Activated gamma-delta T cell (primary cell): ENCODE data around the gene PLCH2.
"Not testable (repeated sequence)": the region's sequence is repeated elsewhere in the genome, so short reads cannot be mapped to it uniquely, and the experiment has no call there.

ENCODE experiments used
- DNase-seq: peaks from one replicate; lab custom pipeline; 2025; lab: John Stamatoyannopoulos, UW

PLCH2 gene

GRCh38 chr1:2443277-2444137 lies 32.6 kb upstream of the PLCH2 start:
- no peak for DNase-seq

DNA sequence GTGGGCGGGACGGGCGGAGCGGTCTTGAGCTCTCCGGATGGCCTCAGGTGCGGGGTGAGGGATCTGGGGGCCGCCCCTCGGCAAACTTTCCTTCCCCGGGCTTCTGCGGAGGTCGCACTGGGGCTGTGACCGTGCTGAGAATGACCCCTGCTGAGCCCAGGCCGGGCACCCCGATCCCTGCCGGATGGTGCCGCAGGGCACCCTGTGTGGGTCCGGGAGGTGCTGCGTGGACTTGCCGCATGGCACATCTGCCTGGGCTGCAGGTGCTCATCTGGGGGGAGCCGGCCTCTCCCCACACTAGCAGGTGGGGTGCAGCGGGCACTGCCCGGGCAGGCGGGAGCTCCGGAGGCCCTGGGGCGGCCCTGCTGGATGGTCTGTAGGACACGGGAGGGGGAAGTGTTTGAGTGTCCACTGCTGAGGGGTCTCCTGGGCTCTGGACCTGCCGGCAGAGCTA lies 31.9 kb upstream of the PLCH2 start:
- DNase-seq, result no peak

DNA sequence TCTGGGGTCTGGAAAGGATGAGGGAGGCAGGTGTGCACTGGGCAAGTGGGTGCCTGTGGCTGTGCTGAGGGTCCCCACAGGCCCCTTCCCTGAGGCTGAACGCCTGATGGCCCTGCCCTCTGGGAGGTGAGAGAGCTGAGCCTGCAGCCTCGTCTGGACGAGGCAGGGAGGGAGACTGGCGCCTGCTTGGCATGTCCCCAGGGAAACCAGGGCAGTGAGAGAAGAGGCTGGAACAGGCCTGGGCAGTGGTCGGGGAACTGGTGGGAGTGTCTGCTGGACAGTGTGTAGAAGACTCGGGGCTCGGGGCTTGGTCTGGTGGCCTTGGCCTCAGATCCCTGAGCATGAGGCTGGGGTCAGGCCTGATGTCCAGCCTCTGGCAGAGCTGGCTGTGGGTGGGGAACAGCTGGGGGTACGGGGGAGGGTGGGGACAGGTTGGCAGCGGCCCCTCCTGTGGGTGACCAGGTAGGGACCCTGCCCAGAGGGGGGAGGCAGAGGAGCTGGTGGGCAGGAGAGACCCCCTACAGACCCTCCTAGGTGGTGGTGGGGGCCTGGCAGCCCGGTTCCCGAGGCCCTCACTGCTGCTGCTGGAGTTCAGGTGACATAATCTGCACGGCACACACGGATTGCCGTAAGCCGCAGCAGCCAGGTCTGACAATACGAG lies 30.8 kb upstream of the PLCH2 start:
- DNase-seq, result no peak

- DNase-seq, result no peak
Observed at GRCh38 chr1:2445823-2446215, 30.3 kb upstream of the PLCH2 start.

- no peak for DNase-seq
Observed at GRCh38 chr1:2446394-2446793, 29.7 kb upstream of the PLCH2 start.

DNA sequence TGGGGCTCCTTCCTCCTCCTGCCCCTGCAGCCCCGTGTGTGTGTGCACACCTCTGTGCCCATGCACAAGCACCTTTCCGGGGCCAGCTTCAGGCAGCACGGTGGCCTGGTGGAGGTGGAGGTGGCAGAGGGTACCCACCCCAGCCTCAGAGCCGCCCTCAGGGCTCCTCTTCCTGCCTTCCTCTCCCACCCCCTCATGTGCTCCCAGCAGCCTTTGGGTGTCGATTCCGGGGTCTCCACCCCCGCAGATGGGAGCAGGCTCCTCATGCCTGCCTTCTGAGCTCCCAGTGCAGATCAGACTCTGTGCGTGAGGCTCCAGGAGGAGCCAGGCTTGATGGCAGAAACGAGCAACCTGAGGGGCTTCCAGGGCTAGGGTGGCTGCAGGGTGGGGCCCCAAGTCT lies 29.2 kb upstream of the PLCH2 start:
- no peak for DNase-seq

DNA sequence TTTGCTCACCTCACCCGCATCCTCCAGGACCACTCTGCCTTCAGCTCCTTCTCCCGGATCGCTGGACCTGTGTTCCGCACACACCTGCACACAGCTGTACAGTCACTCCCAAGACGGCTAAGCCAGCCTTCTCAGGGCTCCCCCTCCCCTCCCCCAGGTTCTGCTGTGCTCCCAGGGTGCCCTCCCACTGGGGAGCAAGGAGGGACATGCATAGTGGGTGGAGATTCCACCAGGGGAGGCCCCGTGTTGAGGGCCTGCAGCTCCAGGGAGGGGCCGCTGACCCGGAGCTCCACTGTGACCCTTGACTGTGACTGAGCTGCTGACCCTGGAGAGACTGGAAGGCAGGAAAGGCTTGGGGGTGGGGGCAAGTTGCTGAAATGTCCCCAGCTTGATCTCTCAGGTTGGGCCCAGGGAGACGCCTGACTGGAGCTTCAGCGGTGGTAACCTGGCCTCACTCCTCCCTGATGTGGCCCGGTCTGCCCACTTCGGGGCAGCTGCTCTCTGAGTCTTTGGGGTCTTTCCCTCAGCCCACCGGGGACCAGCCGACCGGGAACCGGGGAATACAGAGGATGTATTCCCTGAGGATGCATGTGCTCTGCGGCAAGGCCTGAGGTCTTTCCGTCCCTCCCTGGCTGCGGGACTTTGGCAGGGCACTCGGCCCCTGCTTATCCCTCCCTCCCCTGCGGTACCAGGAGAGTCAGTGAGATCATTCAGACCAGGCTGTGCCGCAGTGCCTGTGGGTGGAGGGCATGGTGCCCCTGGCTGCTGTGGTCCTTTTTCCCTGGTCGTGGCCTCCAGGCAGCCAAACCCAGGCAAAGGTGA lies 28.6 kb upstream of the PLCH2 start:
- no peak for DNase-seq

DNA sequence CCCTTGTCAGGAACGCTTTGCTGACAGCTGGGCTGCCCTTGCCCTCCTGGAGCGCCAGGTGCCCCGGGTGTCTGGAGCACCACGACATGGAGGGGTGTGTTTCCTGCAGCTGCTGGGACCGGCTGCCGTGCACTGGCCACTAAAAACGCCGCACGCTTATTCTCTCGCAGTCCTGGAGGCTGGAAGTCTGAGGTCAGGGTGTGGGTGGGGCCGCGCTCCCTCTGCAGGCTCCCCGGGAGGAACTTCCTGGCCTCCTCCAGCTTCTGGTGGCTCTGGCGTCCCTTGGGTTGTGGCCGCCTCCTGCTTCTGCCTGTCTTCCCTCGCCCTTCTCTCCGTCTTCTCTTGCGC lies 28.0 kb upstream of the PLCH2 start:
- no peak for DNase-seq

DNA sequence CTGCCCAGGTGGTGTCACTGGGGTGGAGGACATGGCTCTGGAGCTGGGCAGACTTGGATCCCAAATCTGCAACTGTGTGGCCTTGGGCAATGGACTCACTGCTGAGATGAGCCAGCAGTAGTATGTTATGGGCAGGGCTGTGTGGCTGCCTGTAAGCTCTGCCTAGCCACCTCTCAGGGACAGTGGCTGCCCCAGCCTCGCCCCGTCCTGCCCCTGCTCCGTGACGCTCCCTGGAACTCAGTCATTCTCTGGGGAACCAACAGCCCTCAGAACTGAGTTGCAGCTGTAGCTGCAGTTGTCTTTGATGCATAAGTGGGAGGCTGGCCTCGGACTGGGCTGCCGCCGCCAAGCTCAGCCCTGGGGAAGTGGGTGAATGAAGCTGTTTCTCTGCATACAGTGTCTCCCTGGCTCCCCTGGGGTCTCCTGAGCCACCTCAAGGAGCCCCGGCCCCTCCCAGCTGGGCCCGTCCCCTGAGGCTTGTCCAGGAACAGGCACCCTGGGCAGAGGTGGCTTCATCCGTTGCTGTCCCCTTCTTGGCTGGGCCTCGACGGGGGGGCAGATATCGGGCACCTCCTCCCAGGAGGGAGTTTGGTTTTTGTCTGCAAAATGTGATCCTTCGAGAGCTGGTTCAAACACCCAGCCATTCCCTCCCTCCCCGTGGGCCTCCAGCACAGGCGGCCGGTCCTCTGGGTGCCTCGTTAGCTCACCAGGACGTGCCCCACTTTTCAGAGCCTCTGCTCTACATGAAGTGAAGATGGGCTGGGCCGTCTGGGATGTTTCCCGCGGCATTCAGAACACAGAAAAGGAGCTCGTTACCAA lies 26.2 kb upstream of the PLCH2 start:
- DNase-seq, result no peak

- DNase-seq, result no peak
Observed at GRCh38 chr1:2451741-2452140, 24.3 kb upstream of the PLCH2 start.

DNA sequence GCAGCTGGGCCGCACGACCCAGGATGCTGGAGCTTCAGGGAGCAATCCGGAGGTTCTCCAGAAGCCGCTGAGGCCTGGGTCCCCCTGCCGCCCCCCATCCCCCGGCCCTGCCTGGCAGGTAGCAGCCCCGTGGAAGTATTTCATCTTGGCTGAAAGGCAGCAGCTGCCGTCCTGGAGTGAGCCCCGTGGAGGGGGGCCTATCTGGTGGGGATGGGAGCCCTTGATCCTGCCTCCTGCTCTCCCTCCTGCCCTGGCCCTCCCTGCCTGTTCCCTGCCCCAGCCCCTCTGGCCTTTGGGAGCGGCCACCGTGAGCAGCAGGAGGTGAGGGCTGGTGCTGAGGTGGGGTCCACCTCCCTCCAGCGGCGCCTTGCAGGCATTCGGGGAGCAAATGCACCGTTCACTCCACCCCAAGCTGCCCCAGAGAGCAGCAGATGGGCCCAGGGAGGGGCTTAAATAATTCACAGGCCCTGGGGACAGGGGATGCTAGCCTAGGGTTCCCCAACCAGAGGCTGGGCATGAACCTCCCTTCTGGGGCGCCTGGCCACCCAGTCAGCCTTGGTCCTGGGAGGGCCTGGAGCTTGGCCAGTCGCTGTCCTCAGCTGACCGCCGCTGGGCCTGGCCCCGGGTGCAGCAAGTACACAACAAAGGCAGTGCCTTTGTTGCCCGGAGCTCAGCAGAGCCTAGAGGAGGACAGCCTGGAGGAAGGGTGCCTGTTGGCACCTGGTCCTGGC lies 23.7 kb upstream of the PLCH2 start:
- no peak for DNase-seq

GRCh38 chr1:2452932-2453315 lies 23.2 kb upstream of the PLCH2 start:
- no peak for DNase-seq

DNA sequence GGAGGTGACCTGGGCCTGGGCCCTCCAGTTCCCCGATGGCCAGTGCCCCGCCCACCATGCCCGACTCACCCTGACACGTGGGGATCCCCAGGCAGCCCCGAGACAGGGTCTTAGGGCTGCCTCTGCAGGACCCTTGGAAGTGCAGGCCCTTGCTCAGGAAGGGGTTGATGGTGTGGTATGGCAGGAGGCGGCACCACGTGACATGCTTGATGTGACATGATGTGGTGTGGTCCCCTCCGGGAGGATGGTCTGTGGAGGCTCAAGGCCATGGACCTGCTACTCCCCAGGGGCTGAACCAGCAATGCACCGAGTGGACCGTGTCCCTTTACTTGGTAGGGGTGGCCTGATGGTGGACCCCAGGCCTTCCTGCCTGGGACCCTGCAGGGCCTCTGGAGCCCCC lies 21.9 kb upstream of the PLCH2 start:
- no peak for DNase-seq

DNA sequence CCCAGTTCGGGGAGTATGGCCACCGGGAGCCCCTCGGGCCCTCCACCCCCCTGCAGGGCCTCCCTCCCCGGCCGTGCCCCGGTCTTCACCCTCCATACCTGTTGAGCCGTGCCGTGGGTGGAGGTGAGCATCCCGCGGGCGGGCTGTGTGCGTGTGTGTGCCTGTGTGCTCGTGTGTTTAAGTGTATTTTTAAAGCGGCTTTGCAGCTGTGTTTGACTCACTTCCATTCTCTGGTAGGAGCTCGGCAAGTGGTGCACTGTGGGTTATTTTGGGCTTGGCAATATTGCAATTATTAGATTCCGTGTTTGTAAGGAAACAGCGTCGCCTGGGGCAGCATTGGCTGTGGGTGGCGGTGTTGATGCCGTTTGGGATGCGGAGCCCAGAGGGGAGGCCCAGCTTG lies 20.3 kb upstream of the PLCH2 start:
- DNase-seq, result no peak

- no peak for DNase-seq
Observed at GRCh38 chr1:2457444-2457843, 18.6 kb upstream of the PLCH2 start.

- DNase-seq, result no peak
Observed at GRCh38 chr1:2458687-2459086, 17.4 kb upstream of the PLCH2 start.

DNA sequence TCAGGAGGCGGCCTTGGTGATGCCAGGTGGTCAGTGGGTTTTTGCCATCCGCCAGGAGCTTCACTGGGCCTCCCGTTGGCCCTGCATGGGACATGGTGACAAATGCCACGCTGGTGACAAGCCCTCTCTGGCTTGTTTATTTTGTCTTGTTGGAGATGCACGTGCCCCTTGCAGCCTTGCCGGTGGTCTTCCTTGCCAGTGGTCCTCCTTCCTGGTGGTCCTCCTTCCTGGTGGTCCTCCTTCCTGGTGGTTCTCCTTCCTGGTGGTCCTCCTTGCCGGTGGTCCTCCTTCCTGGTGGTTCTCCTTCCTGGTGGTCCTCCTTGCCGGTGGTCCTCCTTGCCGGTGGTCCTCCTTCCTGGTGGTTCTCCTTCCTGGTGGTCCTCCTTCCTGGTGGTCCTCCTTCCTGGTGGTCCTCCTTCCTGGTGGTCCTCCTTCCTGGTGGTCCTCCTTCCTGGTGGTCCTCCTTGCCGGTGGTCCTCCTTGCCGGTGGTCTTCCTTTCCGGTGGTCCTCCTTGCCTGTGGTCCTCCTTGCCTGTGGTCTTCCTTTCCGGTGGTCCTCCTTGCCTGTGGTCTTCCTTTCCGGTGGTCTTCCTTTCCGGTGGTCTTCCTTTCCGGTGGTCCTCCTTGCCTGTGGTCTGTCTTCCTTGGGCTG lies 16.9 kb upstream of the PLCH2 start:
- DNase-seq, result not testable (repeated sequence)

GRCh38 chr1:2459757-2460156 lies 16.3 kb upstream of the PLCH2 start:
- DNase-seq, result no peak

DNA sequence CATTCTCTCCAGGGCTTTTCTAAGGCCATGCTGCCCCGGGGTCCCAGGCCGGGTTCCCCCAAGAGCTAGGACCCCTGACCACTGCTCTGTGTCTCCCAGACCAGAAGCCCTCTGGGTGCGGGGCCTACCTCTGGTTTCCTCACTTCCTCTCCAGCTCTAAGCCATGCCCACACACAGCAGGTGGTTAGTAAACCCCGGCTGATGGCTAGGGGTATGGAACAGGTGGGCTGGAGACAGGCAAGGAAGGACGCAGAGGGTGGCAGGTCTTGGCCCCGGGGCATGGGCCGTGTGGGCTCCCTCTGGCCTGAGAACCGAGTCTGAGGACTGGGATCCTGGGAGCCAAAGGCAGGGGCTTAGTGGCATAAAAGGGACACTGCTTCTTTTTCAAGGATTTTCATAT lies 15.9 kb upstream of the PLCH2 start:
- DNase-seq, result no peak

DNA sequence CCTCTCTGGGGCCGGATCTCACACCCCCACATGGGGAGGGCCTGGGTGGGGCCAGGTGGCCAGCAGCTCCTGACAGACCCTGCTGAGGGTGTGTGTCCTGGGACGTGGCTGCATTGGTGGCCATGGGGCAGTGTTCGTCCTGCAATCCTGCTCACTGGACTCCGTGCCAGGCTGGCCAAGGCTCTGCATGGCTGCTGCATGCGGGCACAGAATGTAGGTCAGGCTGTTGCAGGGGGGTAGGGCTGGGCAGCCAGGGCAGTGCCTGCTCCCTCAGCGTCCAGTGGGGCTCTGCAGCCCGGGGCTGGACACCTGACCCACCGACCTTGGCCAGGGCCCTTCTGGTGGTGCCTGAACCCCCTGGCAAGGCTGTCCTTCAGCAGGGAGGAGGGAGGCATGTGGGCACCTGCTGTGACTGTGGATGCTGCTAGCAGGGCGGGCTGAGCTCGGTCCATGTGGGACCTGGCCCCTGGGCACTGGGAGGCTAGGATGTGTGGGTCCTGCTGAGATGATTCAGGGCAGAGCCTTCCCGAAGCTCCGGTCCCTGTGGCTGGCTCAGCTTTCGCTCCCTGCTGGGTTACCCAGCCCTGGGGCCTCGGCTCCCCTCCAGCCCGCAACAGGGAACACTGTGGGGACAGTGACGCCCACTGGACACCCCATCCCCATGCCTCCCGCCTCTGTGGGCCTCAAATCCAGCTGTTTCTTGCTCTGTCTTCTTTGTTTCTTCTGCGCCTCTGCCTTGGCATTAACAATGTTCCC lies 14.9 kb upstream of the PLCH2 start:
- DNase-seq, result no peak
